T1000 (cell line): ENCODE results near the gene PCOLCE2.
A peak's percentile ranks its signal among the peaks of the same experiment; 100 is the strongest.

Source experiments
- DNase-seq: peaks from one replicate; lab custom pipeline; 2025; ENCODE audit warnings: mixed read lengths; lab: John Stamatoyannopoulos, UW

Gene PCOLCE2, protein sequence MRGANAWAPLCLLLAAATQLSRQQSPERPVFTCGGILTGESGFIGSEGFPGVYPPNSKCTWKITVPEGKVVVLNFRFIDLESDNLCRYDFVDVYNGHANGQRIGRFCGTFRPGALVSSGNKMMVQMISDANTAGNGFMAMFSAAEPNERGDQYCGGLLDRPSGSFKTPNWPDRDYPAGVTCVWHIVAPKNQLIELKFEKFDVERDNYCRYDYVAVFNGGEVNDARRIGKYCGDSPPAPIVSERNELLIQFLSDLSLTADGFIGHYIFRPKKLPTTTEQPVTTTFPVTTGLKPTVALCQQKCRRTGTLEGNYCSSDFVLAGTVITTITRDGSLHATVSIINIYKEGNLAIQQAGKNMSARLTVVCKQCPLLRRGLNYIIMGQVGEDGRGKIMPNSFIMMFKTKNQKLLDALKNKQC

DNA sequence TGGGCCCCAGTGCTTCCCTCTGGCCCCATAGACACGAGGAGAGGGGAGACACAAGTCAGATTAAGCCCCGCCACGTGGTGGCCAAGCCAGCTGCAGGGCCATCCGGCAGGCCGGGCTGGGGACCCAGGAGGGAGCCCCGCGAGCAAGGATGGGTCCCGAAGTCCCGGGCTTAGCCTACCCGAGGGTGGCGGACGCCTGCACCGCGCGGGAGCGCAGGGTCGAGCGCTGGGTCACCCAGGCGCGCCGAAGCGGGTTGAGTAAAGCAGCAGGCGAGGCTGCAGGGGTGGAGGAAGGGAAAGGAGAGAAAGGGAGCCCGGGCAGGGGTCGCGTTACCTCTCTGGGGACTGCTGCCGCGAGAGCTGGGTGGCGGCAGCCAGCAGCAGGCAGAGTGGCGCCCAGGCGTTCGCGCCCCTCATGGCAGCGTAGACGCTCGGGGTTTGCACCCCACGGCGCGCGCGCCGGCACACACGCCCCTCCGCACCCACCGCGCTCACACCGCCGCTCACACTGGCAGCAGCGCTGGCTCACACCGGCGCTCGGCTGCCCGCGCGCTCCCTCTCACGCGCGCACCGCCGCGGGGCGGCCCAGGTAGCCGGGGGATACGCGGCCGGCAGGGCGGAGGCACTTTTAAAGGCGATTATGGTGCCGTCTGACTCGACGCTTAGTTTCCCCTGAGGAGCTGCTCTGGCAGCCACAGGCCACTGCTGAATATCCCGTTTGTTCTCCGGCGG, at the start of gene PCOLCE2:
Gene PCOLCE2, minus strand, starts transcription at position 603 of the 731 bp plus-strand sequence. Its CDS starts 187 bp downstream, at position 416.
- peak; percentile 23 for DNase-seq

DNA sequence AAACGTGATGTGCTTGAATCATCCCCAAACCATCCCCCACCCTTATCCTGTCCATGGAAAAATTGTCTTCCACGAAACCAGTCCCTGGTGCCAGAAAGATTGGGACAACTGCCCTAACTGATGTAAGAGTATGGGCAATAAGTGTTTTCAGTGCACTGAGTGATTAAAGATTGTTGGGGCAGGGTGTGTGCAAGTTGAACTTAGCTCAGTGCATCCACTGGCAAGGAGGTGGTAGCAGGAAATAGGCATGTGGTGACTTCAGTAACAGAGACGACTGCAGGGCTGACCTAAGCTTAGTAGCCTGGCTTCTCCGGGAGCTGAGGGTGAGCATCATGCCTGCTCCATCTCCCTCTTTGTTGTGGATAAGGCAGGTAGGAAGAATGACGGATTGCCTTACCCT, 47.1 kb upstream of the PCOLCE2 start:
- DNase-seq = no peak

DNA sequence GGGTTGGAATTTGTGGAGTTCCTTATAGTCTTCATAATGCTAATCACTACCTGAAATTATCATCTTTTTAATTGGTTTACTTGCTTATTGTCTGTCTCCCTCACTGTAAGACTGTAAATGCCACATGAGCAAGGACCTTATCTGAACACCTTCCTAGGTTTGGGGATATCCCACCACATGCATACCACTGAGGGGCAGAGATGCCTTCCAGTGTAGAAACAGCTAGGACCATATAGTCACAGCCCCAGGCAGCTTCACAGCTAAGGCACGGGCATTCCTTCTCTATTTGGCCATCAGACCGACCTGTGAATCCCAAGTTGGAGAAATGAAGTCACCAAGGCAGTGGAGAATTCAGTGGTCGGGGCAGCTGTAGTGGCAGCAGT, 46.0 kb upstream of the PCOLCE2 start:
- DNase-seq = no peak

DNA sequence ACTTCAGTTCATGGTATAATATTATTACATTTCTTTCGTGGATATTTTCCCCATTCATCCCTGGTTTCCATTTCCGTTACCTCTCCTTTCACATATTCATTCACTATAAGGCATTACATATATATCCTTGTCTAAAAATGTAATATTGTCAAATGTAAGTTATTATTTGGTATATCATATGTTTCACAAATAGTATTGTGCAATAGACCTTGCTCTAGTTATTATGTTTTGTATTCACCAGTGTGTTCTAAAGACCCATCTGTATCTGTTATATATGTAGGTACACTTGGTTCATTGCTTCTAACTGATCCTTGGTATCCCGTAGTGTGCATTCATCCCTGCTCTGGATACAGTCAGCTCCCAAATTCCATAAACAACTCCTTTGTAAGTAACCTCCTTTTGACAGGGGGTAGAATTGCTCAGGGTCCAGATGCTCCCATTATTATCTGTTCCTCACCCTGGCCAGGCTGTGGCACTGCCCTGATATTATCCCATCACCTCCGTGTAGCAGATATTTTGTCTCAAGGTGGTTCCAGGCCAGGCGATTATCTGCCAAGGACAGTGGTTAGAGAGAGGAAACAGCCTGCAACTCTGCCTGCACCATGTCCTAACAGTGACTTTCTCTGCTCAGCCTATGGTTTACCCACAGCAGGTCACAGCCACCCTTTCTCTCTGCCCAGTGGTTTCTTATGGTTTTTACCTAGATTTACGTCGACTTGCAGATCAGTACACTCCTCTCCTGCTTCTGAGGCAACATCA, 45.4 kb upstream of the PCOLCE2 start:
- no peak for DNase-seq

DNA sequence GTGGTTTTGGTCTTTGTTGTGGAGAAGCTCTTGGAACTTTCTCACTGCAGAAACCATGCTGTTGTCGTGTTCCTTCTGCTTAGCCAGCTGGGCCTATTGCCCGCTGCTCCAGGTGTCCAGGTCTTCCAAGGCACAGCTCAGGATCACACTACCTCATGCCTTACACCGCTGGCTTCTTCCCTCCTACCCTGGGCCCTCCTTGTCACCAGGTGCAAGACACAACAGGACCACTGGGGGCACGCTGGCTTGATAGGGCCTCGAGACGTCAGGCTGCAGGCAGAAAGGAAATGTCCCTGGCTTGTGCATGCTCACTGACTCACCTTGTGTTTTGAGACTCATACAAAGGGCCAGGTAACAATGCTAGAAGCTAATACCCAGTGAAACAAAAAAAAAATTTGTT, 42.3 kb upstream of the PCOLCE2 start:
- DNase-seq = no peak

DNA sequence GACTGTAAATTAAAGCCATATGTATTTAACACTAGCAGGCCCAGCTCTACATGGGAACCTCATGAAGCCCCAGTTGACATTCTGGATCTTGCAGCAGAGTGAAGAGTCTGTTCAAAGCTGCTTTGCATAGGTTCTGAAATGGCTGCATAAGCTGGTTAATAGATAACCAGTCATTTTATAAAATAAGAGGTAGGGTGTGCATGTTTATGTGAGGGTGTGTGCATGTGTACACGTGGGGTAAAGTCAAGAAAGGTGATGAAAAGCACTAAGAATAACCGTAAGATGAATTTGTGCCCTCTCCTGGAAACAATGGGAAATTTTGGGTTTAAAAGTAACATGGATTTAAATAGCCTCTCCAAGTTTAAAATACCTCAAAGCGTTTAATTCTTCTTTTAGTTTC, 41.6 kb upstream of the PCOLCE2 start:
- no peak for DNase-seq

DNA sequence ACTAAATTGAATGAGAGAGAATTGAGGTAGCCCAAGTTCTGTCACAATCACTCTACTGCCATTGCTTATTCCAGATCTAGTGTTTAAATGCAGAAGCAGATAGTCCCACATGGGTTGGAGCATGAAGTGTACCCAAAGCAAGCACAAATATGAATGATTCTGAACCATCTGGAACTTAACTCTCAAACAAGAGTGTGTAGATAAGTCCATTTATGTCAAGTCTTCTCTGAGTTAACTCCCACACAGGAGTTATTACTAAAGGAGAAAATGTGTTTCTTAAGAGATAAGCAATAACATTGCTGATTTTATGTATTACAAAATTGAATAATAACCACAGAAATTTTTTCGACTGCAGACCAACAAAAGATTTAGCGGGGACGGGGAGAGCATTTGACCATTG, 41.0 kb upstream of the PCOLCE2 start:
- no peak for DNase-seq

DNA sequence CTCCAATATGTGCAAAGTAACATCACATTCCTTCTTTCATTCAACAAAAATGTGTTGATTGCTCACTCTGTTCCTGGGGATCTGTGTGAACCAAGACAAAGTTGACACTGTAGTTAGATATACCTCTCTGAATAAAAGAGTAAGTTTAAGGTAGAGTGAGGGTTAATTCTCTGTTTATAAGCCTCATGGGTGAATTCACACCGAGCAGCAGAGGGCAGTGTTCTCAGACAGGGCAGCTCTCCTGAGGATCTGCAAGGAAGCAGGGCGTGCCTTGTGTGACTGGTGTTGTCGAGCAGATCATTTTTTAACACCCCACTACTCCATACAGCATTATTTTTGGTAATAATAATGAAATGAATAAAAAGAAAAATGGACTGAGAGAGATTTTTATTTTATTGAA, 40.2 kb upstream of the PCOLCE2 start:
- no peak for DNase-seq

DNA sequence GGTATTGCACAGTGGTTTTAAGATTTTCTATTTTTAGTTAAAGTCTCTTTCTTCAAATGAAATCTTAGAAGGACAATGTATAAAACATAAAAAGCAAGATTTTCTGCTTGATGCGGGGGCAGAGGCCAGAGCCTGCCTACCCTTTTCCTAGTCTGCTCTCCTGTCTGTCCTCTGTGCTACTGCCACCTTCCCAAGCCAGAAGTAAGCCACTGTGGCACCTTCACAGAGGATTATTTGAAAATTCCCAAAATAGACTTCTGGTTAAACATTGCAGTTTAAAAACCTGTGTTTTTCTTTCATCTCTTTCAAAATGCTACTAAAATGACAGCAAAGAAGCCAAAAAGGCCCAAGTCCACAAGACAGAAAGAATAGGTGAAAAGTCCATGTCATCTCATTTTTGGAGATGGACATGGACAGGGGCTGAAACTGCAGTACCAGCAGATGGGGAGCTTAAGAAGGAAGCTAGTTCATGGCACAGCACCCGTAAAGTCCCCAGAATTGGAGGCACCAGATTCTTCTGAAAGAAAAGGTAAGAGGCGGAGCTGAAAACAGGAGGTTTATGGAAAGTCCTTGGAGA, 37.6 kb upstream of the PCOLCE2 start:
- DNase-seq = no peak

DNA sequence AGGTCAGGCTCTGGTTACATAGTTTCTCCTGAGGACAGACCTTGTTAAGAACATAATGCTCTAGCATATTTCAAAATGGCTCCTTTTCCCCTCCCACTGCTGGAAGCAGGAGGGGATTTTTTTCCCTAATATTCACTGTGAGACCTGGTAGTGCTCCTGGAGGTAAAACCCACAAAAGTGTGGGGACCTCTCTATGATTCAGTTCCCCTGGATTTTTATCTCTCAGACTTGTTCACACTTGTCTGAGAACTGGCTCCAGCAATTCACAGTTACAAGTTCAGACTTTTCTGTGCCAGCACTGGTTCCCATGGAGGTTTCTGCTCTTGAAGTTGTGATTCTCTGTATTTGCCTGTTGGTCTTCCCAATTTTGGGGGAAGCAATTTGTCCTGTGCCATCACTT, 36.3 kb upstream of the PCOLCE2 start:
- no peak for DNase-seq

DNA sequence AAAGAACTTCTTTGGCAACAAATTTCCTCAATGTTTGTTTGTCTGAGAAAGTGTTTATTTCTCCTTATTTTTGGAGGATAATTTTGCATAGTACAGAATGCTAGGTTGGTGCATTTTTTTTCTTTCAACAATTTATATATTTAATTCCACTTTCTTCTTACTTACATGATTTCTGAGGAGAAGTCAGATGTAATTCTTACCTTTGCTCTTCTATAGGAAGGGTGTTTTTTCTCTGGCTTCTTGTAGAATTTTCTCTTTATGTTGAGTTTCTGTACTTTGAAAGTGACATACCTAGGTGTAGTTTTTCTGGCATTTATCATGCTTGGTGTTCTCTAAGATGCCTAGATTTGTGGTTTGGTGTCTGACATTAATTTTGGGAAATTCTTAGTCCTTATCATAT, 34.8 kb upstream of the PCOLCE2 start:
- no peak for DNase-seq

DNA sequence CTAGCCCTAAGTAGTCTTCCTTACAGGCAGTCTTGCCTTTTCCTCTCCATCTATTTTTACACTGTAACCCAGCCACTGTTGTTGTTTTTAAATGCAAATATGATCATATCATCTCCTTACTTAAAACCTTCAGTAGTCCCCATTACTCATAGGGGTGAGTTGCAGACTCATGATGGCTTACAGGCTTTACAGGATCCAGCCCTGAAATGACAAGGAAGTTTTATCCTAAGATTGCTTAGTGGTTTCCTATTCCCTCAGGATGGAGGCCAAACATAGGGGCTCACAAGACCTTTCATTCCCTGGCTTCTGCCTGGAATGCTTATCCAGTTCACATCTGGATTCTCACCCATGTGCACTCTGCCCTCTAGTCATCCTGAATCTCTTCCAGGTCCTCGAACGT, 27.7 kb upstream of the PCOLCE2 start:
- DNase-seq = no peak

DNA sequence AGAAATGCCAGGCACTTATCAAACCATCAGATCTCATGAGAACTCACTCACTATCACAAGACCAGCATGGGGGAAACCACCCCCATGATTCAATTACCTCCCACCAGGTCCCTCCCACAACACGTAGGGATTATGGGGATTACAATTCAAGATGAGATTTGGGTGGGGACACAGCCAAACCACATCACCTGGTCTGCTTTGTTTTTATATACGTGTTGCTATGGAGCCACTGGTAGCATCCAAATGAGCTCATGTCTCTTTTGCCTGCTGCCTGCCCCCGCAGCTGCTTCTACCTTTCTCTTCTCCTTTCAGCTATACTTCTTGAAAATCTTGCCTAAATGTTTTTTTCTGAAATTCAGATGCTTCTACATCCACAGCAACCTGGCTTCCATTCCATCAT, 26.8 kb upstream of the PCOLCE2 start:
- DNase-seq = no peak

DNA sequence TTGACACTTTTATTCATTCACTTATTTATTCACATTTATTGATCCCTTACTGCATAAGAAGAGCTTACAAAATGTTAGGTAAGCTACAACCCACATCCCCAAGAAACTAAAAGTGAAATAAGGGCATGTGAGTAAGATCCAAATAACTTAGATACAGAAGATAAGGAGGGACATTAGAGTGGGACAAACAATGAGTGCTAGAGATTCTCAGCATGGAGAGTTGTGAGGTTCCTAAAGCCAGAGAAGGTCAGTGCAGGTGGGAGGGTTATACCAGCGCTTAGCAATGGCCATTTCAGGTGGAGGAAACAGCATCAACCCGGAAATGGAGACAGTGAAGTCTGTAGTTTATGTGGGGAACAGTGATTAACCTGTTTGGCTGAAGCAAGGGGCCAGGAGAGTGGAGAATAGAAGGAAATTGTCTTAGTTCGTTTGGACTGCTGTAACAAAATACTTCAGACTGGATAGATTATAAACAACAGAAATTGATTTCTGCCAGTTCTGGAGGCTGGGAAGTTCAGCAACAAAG, 25.5 kb upstream of the PCOLCE2 start:
- DNase-seq = no peak

DNA sequence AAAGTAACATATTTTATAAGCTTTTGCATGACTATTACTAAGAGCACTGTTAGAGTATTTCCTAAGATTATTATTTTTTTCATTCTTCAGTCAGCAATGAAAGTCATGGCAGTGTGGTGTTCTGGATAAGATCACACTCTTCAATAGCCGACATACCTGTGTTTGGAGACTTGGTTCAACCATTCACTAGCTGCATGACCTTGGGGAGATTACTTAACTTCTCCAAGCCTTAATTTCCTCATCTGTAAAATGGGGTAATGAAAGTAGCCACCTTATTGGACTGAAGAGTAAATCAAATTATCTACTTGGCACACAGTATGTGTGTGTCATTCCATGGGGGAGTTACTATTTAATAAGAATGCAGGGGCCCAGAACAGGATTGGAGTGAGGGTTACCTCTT, 24.5 kb upstream of the PCOLCE2 start:
- DNase-seq = no peak

DNA sequence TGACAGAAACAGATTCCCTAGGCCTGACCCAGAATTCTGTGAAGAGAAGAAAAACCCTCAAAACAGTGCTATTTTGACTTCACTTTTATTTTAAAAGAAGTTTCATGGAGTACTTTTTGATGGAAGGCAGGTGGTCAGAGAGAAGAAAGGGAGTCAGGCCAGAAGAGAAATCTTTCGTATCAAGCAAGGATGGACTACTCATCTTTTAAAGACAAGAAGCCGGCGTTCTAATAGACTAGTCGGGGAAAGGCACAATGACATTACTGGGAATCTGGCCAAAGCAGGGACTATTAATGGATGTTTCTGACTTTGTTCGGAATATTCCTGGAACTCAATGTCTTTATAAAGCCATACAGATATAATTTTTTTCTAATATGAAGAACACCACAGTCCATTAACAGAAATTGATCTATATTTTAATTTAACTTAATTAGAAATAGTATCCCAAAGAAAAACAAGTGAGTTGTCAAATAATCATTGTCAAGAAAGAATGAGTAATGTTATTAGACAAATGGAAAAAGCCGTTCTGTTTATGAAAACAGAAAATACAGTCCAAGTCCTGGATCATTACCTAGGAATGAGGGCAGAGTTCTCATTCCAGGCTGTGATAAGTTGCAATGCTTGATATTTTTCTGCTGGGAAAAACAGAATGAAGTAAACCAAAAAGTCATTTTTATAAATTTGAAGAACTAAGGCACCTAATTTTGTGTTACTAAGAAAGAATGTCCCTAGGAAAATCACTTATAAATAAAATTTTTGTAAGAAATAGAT, 23.7 kb upstream of the PCOLCE2 start:
- no peak for DNase-seq

DNA sequence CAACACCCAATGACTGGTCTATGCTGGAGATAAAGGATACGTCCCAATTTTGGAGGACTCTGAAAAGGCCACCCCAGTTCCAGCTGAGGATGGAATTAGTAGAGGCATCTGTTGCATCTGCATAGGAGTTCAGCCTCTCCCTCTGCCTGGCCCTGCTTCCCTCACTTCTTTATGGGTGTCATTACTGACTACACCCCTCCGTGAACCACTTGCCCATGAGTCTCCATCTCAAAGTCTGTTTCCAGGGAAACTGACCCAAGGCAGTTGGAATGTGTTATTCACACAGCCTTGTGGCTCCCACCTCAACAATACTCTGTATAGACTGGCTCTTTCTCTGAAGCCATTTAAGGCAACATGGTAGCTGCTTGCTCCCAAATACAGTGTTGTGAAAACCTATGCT, 21.4 kb upstream of the PCOLCE2 start:
- DNase-seq = no peak

DNA sequence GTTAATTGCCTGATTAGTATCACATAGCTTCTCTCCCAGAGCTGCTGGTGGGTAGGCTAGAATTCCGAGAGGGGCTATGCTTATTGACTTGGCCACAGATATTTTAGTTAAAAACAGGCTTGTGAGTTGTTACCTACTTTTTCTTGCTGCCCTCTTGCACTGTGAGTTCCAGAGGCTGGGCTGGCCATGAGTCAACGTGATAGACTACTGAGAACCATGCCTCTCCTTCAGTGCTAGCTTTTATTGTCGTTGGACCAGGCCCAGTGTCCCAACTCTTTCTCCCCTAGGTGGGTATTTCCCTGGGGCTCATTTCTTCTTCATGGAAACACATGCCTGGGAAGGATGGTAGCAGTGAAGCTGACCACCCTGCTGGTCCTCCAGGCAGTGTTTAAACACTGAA, 20.4 kb upstream of the PCOLCE2 start:
- no peak for DNase-seq

DNA sequence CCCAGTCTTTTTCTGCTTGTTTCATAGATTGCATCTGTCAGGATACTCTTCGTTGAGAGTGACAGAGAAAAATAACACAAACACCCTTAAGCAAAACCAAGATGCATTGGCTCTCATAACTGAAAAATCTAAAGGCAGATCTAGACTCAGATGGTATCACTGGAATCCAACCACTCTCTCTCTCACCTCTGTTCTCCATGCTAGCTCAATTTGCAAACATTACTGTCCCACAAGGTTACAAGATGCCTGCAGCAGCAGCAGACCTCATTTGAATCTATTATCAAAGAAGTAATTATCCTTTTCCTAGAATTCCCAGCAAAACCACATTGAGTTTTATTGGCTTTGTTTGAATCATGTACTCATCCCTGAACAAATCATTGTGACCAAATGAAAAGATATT, 19.1 kb upstream of the PCOLCE2 start:
- no peak for DNase-seq

DNA sequence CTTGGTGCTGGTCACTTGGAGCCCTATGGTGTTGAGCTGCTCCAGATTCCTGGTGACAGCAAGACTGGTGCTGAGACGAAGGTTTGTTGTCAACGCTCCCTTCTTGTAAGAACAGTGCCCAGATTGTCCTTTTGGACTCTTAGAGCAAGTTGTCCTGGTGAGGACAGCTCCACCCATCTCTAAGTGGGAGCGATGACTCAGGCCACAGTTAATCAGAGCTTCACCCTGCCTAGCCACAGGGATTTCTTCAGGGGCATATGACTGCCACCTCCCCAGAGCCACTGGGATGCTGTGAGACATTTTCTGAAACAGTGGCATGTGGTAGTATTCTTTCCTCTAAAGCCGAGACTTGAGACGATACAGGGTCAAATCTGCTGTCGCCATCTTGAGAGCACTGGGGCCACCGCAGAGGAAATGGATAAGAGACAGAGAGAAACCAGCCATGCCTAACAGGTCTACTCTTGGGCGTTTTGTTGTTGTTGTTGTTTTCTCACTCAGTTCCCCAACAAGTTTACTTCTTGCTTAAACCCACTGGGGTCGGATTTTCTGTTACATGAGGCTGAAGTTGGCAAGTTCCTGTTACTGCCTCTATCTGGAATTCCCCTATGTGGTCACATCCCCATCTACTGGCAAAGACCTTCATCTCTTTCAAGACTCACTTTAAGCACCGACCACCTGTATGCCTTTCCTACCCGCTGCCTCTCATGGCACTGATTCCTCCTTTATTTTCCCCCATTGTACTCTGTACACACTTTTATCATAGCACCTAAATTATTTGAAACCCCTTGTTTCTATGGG, 16.0 kb upstream of the PCOLCE2 start:
- no peak for DNase-seq

DNA sequence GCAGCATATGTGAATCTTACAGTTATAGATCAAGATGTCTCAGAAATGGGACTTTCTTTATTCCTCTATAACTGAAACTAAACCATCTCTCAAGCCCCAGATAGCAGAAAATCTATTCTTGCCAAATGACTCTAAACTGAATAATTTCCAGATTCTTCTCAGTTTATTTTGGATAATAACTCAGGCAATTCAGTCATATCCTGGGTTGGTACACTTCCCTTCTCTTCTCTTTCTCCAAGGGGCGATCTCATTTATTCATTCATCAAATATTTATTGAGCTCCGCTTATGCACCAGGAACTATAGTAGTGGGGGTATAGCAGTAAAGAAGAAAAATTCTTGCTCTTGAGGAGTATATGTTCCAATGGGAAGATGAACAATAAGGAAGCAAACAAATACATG, 13.5 kb upstream of the PCOLCE2 start:
- DNase-seq = no peak
